H1 (cell line): Measurements from ENCODE around the gene TPSD1. TPM values are rescaled to one million over a fixed set of nuclear protein-coding genes. Genes with fewer than 3 reads are reported as not detected.

ENCODE experiments used
- NRF1 ChIP-seq: IDR thresholded peaks from 2 replicates; pipeline ENCODE4 v1.6.1; 2011; ENCODE audit warnings: mild to moderate bottlenecking, low read depth, low read length, improper control_type of control experiment
- RAD21 ChIP-seq, 2 experiments: IDR thresholded peaks in 1 of 2; conservative IDR thresholded peaks in 1 of 2; 2 replicates each; pipeline ENCODE4 v1.6.1; 2011; ENCODE audit warnings: low read depth in 2 of 2, low read length in 2 of 2, improper control_type of control experiment in 1 of 2, inconsistent platforms in 1 of 2, mild to moderate bottlenecking in 1 of 2, moderate library complexity in 1 of 2
- RXRA ChIP-seq: IDR thresholded peaks from 2 replicates; pipeline ENCODE4 v1.6.1; 2011; ENCODE audit warnings: low read depth, mild to moderate bottlenecking, low read length, moderate library complexity; ENCODE audit not compliant: insufficient read depth
- SAP30 ChIP-seq: fragments of 300-600 bp; sonication (generic); IDR thresholded peaks from 2 replicates; pipeline ENCODE4 v1.7.1; 2012; ENCODE audit warnings: low read length, moderate library complexity, mild to moderate bottlenecking, inconsistent platforms; ENCODE audit not compliant: insufficient read depth, insufficient replicate concordance
- TAF7 ChIP-seq: optimal IDR thresholded peaks from 2 replicates; pipeline ENCODE3; 2011; ENCODE audit warnings: low read depth, mild to moderate bottlenecking, inconsistent platforms, low read length, moderate library complexity, borderline replicate concordance
- YY1 ChIP-seq: IDR thresholded peaks from 2 replicates; pipeline ENCODE4 v1.6.1; 2011; ENCODE audit warnings: low read depth, mild to moderate bottlenecking, low read length
- polyA plus RNA-seq, 7 experiments: library from polyadenylated mRNA; depleted of rRNA in 3 of 7; stranded (reverse) in 5 of 7; unstranded in 2 of 7; fragments of >200 nt in 5 of 7; fragments of 200-250 nt in 2 of 7; gene quantifications; 1 replicate in 5 of 7; 2 replicates in 1 of 7; 4 replicates in 1 of 7; pipeline versions ENCODE4 v1.2.1 to v1.2.3, GENCODE V29; 2011 to 2013; ENCODE audit warnings: missing spikeins in 2 of 7, mixed read lengths in 2 of 7
- total RNA-seq: library from RNA; stranded (reverse); fragmentation: NEBNext Ultra II Directional; extraction: Animal tissue kit (Norgen Biotek cat#: 25700); gene quantifications from 2 replicates; pipeline ENCODE4 v1.2.1, GENCODE V29; 2021
- TF ChIP-seq, protein P1 (sequence below): fragments of 300-600 bp; sonication (generic); IDR thresholded peaks from 2 replicates; pipeline ENCODE4 v1.7.1; 2012; ENCODE audit warnings: low read length, moderate library complexity, mild to moderate bottlenecking, inconsistent platforms; ENCODE audit not compliant: insufficient replicate concordance

The TPSD1 gene
- total and polyA plus RNA-seq, 2 of the 8 experiments (the other 6 are each of a cell fraction or from before 2014, with no cell fraction given): 0.26 TPM; not detected in 1

DNA sequence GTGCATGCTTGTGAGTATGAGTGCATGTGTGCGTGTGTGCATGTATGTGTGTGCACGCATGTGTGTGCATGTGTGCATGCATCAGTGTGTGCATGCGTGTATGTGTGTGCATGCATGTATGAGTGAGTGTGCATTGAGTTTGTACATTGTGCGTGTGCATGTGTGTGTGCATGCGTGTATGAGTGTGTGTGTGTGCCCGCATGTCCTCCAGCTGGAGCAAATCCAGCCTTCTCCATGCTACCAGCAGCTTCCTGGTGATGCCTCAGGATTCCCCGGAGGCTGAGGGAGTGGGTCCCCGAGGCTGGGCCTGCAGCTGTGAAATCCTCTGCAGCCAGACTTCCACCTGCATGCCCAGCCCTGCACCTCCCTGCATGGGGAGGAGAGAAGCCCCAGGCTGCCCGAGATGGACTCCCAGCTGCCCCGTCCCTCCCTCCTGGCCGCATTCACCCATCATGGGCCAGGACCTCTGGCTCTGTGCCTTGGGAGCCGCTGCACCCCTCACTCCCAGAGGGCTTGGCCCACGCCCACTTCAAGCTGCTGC lies 9.3 kb downstream of the TPSD1 start (continued):
- TF ChIP-seq, protein P1, sequence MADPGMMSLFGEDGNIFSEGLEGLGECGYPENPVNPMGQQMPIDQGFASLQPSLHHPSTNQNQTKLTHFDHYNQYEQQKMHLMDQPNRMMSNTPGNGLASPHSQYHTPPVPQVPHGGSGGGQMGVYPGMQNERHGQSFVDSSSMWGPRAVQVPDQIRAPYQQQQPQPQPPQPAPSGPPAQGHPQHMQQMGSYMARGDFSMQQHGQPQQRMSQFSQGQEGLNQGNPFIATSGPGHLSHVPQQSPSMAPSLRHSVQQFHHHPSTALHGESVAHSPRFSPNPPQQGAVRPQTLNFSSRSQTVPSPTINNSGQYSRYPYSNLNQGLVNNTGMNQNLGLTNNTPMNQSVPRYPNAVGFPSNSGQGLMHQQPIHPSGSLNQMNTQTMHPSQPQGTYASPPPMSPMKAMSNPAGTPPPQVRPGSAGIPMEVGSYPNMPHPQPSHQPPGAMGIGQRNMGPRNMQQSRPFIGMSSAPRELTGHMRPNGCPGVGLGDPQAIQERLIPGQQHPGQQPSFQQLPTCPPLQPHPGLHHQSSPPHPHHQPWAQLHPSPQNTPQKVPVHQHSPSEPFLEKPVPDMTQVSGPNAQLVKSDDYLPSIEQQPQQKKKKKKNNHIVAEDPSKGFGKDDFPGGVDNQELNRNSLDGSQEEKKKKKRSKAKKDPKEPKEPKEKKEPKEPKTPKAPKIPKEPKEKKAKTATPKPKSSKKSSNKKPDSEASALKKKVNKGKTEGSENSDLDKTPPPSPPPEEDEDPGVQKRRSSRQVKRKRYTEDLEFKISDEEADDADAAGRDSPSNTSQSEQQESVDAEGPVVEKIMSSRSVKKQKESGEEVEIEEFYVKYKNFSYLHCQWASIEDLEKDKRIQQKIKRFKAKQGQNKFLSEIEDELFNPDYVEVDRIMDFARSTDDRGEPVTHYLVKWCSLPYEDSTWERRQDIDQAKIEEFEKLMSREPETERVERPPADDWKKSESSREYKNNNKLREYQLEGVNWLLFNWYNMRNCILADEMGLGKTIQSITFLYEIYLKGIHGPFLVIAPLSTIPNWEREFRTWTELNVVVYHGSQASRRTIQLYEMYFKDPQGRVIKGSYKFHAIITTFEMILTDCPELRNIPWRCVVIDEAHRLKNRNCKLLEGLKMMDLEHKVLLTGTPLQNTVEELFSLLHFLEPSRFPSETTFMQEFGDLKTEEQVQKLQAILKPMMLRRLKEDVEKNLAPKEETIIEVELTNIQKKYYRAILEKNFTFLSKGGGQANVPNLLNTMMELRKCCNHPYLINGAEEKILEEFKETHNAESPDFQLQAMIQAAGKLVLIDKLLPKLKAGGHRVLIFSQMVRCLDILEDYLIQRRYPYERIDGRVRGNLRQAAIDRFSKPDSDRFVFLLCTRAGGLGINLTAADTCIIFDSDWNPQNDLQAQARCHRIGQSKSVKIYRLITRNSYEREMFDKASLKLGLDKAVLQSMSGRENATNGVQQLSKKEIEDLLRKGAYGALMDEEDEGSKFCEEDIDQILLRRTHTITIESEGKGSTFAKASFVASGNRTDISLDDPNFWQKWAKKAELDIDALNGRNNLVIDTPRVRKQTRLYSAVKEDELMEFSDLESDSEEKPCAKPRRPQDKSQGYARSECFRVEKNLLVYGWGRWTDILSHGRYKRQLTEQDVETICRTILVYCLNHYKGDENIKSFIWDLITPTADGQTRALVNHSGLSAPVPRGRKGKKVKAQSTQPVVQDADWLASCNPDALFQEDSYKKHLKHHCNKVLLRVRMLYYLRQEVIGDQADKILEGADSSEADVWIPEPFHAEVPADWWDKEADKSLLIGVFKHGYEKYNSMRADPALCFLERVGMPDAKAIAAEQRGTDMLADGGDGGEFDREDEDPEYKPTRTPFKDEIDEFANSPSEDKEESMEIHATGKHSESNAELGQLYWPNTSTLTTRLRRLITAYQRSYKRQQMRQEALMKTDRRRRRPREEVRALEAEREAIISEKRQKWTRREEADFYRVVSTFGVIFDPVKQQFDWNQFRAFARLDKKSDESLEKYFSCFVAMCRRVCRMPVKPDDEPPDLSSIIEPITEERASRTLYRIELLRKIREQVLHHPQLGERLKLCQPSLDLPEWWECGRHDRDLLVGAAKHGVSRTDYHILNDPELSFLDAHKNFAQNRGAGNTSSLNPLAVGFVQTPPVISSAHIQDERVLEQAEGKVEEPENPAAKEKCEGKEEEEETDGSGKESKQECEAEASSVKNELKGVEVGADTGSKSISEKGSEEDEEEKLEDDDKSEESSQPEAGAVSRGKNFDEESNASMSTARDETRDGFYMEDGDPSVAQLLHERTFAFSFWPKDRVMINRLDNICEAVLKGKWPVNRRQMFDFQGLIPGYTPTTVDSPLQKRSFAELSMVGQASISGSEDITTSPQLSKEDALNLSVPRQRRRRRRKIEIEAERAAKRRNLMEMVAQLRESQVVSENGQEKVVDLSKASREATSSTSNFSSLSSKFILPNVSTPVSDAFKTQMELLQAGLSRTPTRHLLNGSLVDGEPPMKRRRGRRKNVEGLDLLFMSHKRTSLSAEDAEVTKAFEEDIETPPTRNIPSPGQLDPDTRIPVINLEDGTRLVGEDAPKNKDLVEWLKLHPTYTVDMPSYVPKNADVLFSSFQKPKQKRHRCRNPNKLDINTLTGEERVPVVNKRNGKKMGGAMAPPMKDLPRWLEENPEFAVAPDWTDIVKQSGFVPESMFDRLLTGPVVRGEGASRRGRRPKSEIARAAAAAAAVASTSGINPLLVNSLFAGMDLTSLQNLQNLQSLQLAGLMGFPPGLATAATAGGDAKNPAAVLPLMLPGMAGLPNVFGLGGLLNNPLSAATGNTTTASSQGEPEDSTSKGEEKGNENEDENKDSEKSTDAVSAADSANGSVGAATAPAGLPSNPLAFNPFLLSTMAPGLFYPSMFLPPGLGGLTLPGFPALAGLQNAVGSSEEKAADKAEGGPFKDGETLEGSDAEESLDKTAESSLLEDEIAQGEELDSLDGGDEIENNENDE: no peak
- TF ChIP-seq SAP30: no peak
- no peak for TF ChIP-seq RXRA
- no peak for TF ChIP-seq YY1
- no peak for TF ChIP-seq RAD21 (IDR thresholded peaks at IDR 0.05 in 1 of 2, conservative IDR thresholded peaks at IDR 0.05 in 1 of 2; ENCODE audit: low read depth in 2 of 2, low read length in 2 of 2)
- no peak for TF ChIP-seq NRF1
- TF ChIP-seq TAF7: no peak
